OCI-LY1 (cell line): ENCODE results near the gene RAD51B.

Source experiments
- EZH2 ChIP-seq: fragments of 200-600 bp; sonication (generic), shearing (Covaris generic); IDR thresholded peaks from 2 replicates; pipeline ENCODE4 v1.8.0; 2017; ENCODE audit warnings: borderline replicate concordance, mixed run types, mild to moderate bottlenecking, antibody characterized with exemption, low read length, moderate library complexity, mixed read lengths
- TF ChIP-seq, protein P1 (sequence below): fragments of 200-600 bp; sonication (generic), shearing (Covaris generic); IDR thresholded peaks from 2 replicates; pipeline ENCODE4 v1.5.1; 2017; ENCODE audit warnings: mild to moderate bottlenecking, antibody characterized with exemption, low read length, moderate library complexity, mixed read lengths

DNA sequence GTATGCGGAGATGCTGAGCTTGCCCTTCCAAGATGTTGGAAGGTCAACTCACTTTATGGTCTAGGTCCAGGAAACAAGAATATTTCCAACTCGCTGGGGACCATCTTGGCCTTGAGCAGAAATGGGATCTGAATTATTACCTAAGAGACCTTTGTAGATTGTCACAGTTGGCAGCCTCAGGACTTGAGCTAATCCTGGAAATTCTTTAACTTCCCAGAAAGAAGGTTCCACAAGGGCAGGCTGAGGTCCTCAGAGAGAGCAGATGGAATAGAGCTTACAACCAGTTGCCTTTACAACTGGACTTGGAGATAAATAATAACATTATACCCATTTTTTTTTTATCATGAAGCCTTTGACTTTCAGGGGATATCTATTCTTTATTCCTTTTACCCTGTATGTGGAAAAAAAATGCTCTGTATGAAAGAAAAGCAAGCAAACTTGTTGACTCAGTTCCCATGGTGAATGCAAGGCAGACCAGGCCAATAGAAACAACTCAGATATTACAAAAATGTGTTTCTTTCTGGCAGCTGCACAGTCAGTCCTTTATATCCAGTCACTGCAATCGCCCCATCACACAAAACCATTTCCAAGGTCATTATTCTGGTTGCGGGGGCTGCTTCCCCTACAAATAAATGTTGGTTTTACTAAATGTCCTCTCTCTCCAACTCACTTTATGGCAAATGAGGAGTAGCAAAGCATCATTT is 571.9 kb downstream of the RAD51B start:
- TF ChIP-seq, protein P1, sequence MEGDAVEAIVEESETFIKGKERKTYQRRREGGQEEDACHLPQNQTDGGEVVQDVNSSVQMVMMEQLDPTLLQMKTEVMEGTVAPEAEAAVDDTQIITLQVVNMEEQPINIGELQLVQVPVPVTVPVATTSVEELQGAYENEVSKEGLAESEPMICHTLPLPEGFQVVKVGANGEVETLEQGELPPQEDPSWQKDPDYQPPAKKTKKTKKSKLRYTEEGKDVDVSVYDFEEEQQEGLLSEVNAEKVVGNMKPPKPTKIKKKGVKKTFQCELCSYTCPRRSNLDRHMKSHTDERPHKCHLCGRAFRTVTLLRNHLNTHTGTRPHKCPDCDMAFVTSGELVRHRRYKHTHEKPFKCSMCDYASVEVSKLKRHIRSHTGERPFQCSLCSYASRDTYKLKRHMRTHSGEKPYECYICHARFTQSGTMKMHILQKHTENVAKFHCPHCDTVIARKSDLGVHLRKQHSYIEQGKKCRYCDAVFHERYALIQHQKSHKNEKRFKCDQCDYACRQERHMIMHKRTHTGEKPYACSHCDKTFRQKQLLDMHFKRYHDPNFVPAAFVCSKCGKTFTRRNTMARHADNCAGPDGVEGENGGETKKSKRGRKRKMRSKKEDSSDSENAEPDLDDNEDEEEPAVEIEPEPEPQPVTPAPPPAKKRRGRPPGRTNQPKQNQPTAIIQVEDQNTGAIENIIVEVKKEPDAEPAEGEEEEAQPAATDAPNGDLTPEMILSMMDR = no peak
- TF ChIP-seq EZH2 = no peak
